Measurements from ENCODE around the gene CLBA1. TPM values are rescaled to one million over a fixed set of nuclear protein-coding genes. Genes with fewer than 3 reads are reported as not detected.

The CLBA1 gene
- total and polyA plus RNA-seq, 2 donors (not counting 1 experiment from before 2014, with no cell fraction given): 0.63 to 5.5 TPM

GRCh38 chr14:105011312-105011990, 25.9 kb downstream of the CLBA1 start:
- intact Hi-C loops (cut with micrococcal nuclease): no loop called here
- Mint-ChIP-seq H3K9me3 (ENCODE audit: insufficient read depth) (no peaks in the 10 kb centered on the region), H3K27ac (no peak overlapping the region), H3K4me3 (no peak overlapping the region), H3K4me1 (peaks cover 37% of the 10 kb centered on the region), H3K27me3 (no peaks in the 10 kb centered on the region)
- Histone ChIP-seq H3K4me3 (ENCODE audit: control extremely low read depth in 1 of 5, extremely low read depth in 1 of 5, insufficient read depth in 1 of 5, low read depth in 2 of 5, low read length in 4 of 5) (no peak overlapping the region), H3K4me2 (replicated peaks; ENCODE audit: low read depth, low read length, poor library complexity, severe bottlenecking) (no peak overlapping the region), H3K9ac (ENCODE audit: low read length) (no peak overlapping the region), H3K4me1 (ENCODE audit: control insufficient read depth in 2 of 2, insufficient read depth in 2 of 2, low read length in 2 of 2) (peaks cover 6 to 7% of the 10 kb centered on the region in 2 donors), H3K9me3 (ENCODE audit: control extremely low read depth in 1 of 3, control insufficient read depth in 2 of 3, insufficient read depth in 1 of 3, low read length in 2 of 3) (no peaks in the 10 kb centered on the region), H3K27ac (ENCODE audit: low read length in 2 of 2) (no peak overlapping the region), H4K20me1 (ENCODE audit: control insufficient read depth, insufficient read depth, low read length, poor library complexity, severe bottlenecking) (peaks cover 49% of the 10 kb centered on the region), H2AFZ (ENCODE audit: insufficient read depth, low read depth, low read length, poor library complexity, severe bottlenecking) (no peak overlapping the region), H3K27me3 (replicated peaks in 1 of 4; ENCODE audit: control extremely low read depth in 1 of 4, control insufficient read depth in 3 of 4, insufficient read depth in 4 of 4, low read length in 3 of 4) (no peaks in the 10 kb centered on the region), H3K36me3 (replicated peaks in 1 of 2; ENCODE audit: control extremely low read depth in 1 of 2, control insufficient read depth in 1 of 2, extremely low read depth in 1 of 2, insufficient read depth in 2 of 2, low read length in 1 of 2) (peaks cover 2 to 19% of the 10 kb centered on the region in 2 experiments), H3K79me2 (ENCODE audit: control insufficient read depth, insufficient read depth, low read length) (peaks cover 57% of the 10 kb centered on the region)
- WGBS (ENCODE audit: insufficient coverage): 89% methylated on average over 29 of the region's 29 CpGs
- CTCF ChIA-PET: interaction anchor here (0.9 to 1.4 kb wide), 5 partner anchors 12 to 72 kb away, joined by 3 to 13 read pairs (median 3); partner anchors contain the start of gene GPR132
- ATAC-seq (ENCODE audit: low read depth): no peak
- no peak for TF ChIP-seq EZH2 (IDR thresholded peaks at IDR 0.05; ENCODE audit: borderline replicate concordance, insufficient read depth, low read depth, low read length, poor library complexity, severe bottlenecking)
- no peak for TF ChIP-seq CTCF (IDR thresholded peaks at IDR 0.05)
- POLR2A ChIA-PET: interaction anchor here (0.6 kb wide), 1 partner anchor 116 kb away, joined by 5 read pairs; no protein-coding TSS in a partner anchor
- DNase-seq: no peak

Measured in B cell (primary cell).